ENCODE data around the gene PCDHGA1. TPM values are rescaled to one million over a fixed set of nuclear protein-coding genes. Genes with fewer than 3 reads are reported as not detected.

The PCDHGA1 gene
- polyA plus RNA-seq, 2 of the 4 experiments (the other 2 are of a cell fraction), result 0.32 to 0.71 TPM

DNA sequence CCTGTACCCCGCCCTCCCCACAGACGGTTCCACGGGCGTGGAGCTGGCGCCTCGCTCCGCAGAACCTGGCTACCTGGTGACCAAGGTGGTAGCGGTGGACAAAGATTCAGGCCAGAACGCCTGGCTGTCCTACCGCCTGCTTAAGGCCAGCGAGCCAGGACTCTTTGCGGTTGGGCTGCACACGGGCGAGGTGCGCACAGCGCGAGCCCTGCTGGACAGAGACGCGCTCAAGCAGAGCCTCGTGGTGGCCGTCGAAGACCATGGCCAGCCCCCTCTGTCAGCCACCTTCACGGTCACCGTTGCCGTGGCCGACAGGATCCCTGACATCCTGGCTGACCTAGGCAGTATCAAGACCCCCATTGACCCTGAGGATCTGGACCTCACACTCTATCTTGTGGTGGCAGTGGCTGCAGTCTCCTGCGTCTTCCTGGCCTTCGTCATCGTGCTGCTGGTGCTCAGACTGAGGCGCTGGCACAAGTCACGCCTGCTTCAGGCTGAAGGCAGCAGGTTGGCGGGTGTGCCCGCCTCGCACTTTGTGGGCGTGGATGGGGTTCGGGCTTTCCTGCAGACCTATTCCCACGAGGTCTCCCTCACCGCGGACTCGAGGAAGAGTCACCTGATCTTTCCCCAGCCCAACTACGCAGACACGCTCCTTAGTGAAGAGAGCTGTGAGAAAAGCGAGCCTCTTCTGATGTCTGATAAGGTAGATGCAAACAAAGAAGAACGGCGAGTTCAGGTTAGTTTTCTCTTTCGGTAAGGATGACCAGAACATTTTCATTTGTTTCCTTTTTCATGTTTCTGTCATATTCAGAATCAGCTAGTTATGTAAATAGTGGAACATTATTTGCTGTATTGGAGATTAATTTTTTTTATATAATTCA, 35.9 kb downstream of the PCDHGA1 start:
- WGBS (ENCODE audit: missing lambda C conversion rate), result 66% methylated on average over 10 of the region's 46 CpGs
- ChIA-PET POLR2A (no interaction called here), CTCF (interaction anchor here (1.7 to 2.9 kb wide), 2 partner anchors 192 to 201 kb away, joined by 4 to 10 read pairs; no protein-coding TSS in a partner anchor)
- TF ChIP-seq NR3C1 (IDR thresholded peaks at IDR 0.05) (no peak), RFX5 (IDR thresholded peaks at IDR 0.05) (no peak), HOXB5 (CRISPR knock-in tag; IDR thresholded peaks at IDR 0.05) (no peak), NFE2L2 (conservative IDR thresholded peaks at IDR 0.05; ENCODE audit: low read length) (no peak), JUNB (IDR thresholded peaks at IDR 0.05) (no peak), RARB (CRISPR knock-in tag; IDR thresholded peaks at IDR 0.05) (no peak), TP53 (CRISPR knock-in tag; IDR thresholded peaks at IDR 0.05) (no peak), SREBF2 (IDR thresholded peaks at IDR 0.05) (no peak), FOSB (CRISPR knock-in tag; IDR thresholded peaks at IDR 0.05) (no peak), CBX8 (IDR thresholded peaks at IDR 0.05) (no peak)
- ATAC-seq (no peak), FAIRE-seq (no peak), DNase-seq (ENCODE audit: low read depth in 1 of 2, low spot score in 1 of 2) (no peak)
- Histone ChIP-seq H3K4me1 (no peaks in the 10 kb centered on the region), H3K4me2 (no peak overlapping the region), H3K9me3 (peaks cover 47% of the 10 kb centered on the region), H3K27ac (no peak overlapping the region), H3K4me3 (no peak overlapping the region)

DNA sequence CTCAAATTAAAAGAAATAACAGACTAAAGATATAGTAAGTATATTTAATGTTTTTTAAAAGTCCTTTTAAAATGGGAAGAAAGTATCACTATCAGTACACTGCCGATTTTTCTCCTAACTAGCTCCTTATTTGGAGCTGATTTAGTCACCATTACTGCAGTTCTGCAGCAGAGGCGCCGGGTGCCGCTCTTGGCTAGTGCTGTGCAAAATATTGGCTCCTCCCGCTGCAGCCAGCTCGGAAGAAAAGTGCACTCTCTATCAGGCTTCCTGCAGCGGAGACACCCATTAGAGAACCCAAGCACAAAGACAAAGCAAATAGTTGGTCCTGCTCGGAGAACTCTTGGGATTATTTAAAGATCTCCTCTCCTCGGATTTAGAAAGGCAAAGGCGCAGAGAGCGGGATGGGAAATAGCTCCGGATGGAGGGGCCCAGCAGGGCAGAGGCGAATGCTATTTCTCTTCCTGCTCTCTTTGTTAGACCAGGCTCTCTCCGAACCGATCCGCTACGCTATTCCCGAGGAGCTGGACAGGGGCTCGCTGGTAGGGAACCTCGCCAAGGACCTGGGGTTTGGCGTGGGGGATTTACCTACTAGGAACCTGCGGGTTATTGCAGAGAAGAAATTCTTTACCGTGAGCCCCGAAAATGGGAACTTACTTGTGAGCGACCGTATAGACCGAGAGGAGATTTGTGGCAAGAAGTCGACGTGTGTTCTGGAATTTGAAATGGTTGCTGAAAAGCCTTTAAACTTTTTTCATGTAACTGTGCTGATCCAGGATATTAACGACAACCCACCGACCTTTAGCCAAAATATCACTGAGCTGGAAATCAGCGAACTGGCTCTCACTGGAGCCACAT, 39.9 kb downstream of the PCDHGA1 start, which contains the start of gene PCDHGB3:
PCDHGB3 (plus strand) TSS at position 249 of the 855 bp plus-strand sequence; CDS start at position 402, 153 bp downstream.
- Histone ChIP-seq H3K4me2 (peak within 1 kb of the TSS; percentile 60), H3K4me3 (peak within 1 kb of the TSS; percentile 29), H3K4me1 (no peaks in the 10 kb centered on the region), H3K27ac (peak within 1 kb of the TSS; percentile 2 to 54; a peak in 2 of 6 replicates), H3K9me3 (peaks cover 55% of the 10 kb centered on the region)
- POLR2A ChIA-PET, result interaction anchor here (0.6 to 1.7 kb wide), 5 partner anchors 13 to 606 kb away, joined by 3 to 8 read pairs (median 4); partner anchors contain the start of genes PCDHGA7 and TAF7
- peak in 1 of 2 experiments; percentile 55 for DNase-seq (ENCODE audit: low read depth in 1 of 2, low spot score in 1 of 2)
- WGBS (ENCODE audit: missing lambda C conversion rate), result 49% methylated on average over 32 of the region's 32 CpGs
- TF ChIP-seq BHLHE40 (IDR thresholded peaks at IDR 0.05; ENCODE audit: low read depth, low read length) (no peak), RAD21 (conservative IDR thresholded peaks at IDR 0.05 in 1 of 2, IDR thresholded peaks at IDR 0.05 in 1 of 2) (peak; percentile 50 to 52)
- TF ChIP-seq, protein P1, sequence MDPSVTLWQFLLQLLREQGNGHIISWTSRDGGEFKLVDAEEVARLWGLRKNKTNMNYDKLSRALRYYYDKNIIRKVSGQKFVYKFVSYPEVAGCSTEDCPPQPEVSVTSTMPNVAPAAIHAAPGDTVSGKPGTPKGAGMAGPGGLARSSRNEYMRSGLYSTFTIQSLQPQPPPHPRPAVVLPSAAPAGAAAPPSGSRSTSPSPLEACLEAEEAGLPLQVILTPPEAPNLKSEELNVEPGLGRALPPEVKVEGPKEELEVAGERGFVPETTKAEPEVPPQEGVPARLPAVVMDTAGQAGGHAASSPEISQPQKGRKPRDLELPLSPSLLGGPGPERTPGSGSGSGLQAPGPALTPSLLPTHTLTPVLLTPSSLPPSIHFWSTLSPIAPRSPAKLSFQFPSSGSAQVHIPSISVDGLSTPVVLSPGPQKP (IDR thresholded peaks at IDR 0.05; ENCODE audit: low read depth, low read length), result no peak
- TF ChIP-seq, protein P2, sequence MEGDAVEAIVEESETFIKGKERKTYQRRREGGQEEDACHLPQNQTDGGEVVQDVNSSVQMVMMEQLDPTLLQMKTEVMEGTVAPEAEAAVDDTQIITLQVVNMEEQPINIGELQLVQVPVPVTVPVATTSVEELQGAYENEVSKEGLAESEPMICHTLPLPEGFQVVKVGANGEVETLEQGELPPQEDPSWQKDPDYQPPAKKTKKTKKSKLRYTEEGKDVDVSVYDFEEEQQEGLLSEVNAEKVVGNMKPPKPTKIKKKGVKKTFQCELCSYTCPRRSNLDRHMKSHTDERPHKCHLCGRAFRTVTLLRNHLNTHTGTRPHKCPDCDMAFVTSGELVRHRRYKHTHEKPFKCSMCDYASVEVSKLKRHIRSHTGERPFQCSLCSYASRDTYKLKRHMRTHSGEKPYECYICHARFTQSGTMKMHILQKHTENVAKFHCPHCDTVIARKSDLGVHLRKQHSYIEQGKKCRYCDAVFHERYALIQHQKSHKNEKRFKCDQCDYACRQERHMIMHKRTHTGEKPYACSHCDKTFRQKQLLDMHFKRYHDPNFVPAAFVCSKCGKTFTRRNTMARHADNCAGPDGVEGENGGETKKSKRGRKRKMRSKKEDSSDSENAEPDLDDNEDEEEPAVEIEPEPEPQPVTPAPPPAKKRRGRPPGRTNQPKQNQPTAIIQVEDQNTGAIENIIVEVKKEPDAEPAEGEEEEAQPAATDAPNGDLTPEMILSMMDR (IDR thresholded peaks at IDR 0.05), result peak; percentile 28; the same call in 2 of the 3 replicates
- CTCF ChIA-PET, result interaction anchor here (0.5 to 3.5 kb wide), 27 partner anchors 10 to 587 kb away, joined by 3 to 21 read pairs (median 4); partner anchors contain the start of genes PCDHGA7, PCDHGA8, PCDHGB1 and PCDHGB4
- peak; percentile 90 to 96 for ATAC-seq
- no peak for FAIRE-seq

DNA sequence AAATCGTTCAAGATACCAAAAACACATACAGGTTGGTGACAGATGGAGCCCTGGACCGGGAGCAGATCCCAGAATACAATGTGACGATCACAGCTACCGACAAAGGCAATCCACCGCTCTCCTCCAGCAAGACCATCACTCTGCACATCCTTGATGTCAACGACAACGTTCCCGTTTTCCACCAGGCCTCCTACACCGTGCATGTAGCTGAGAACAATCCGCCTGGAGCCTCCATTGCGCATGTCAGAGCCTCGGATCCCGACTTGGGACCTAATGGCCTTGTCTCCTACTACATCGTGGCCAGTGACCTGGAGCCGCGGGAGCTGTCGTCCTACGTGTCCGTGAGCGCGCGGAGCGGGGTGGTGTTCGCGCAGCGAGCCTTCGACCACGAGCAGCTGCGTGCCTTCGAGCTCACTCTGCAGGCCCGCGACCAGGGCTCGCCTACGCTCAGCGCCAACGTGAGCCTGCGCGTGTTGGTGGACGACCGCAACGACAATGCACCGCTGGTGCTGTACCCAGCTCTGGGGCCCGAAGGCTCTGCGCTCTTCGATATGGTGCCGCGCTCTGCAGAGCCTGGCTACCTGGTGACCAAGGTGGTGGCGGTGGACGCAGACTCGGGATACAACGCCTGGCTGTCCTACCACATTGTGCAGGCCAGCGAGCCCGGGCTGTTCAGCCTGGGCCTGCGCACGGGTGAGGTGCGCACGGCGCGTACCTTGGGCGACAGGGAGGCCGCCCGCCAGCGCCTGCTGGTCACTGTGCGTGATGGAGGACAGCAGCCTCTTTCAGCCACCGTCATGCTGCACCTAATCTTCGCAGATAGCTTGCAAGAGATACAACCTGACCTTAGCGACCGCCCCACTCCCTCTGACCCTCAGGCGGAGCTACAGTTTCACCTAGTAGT, 41.5 kb downstream of the PCDHGA1 start:
- TF ChIP-seq, protein P3, sequence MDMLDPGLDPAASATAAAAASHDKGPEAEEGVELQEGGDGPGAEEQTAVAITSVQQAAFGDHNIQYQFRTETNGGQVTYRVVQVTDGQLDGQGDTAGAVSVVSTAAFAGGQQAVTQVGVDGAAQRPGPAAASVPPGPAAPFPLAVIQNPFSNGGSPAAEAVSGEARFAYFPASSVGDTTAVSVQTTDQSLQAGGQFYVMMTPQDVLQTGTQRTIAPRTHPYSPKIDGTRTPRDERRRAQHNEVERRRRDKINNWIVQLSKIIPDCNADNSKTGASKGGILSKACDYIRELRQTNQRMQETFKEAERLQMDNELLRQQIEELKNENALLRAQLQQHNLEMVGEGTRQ (IDR thresholded peaks at IDR 0.05), result no peak
- no peak for TF ChIP-seq JUNB (IDR thresholded peaks at IDR 0.05)
- H3K4me2 ChIP-seq, result no peak overlapping the region
- FAIRE-seq, result no peak
- ChIA-PET CTCF (interaction anchor here (1.1 to 3.5 kb wide), 11 partner anchors 14 to 278 kb away, joined by 3 to 21 read pairs (median 16); partner anchors contain the start of genes DIAPH1, PCDHGA1, PCDHGB1 and PCDHGB4), POLR2A (no interaction called here)
- no peaks in the 10 kb centered on the region for H3K4me1 ChIP-seq
- peaks cover 48% of the 10 kb centered on the region for H3K9me3 ChIP-seq
- H3K4me3 ChIP-seq, result no peak overlapping the region
- H3K27ac ChIP-seq, result no peak overlapping the region
- no peak for DNase-seq (ENCODE audit: low read depth in 1 of 2, low spot score in 1 of 2)
- ATAC-seq, result no peak
- 76% methylated on average over 49 of the region's 69 CpGs for WGBS (ENCODE audit: missing lambda C conversion rate)
